Aorta (tissue), 5 donors: ENCODE results near the gene INPP5B. TPM values are rescaled to one million over a fixed set of nuclear protein-coding genes. Genes with fewer than 3 reads are reported as not detected.

ENCODE experiments used
- ATAC-seq: fragments of 200-7000 bp; cut with Tn5 transposase; one replicate; pipeline ENCODE4 v1.9.1; 2022; ENCODE audit warnings: moderate library complexity; ENCODE audit not compliant: low FRiP score
- DNase-seq, 2 donors: peaks; one replicate each; pipeline ENCODE4 v3.0.0-alpha.2; 2020
- H3K27ac ChIP-seq, 2 donors: one replicate each; pipeline ENCODE4 v1.5.1; 2013; ENCODE audit warnings: low read length in 2 of 2, mild to moderate bottlenecking in 2 of 2, moderate library complexity in 2 of 2, control low read depth in 1 of 2, inconsistent platforms in 1 of 2, low read depth in 1 of 2
- H3K27me3 ChIP-seq, 2 donors: one replicate each; pipeline ENCODE4 v1.6.1; 2013; ENCODE audit warnings: control low read depth in 1 of 2, low read length in 1 of 2, mild to moderate bottlenecking in 1 of 2, moderate library complexity in 1 of 2; ENCODE audit not compliant: insufficient read depth in 2 of 2, control insufficient read depth in 1 of 2
- H3K36me3 ChIP-seq, 2 donors: one replicate each; pipeline ENCODE4 v1.6.1; 2013; ENCODE audit warnings: control low read depth in 1 of 2, low read length in 1 of 2, mild to moderate bottlenecking in 1 of 2; ENCODE audit not compliant: insufficient read depth in 2 of 2, control insufficient read depth in 1 of 2
- H3K4me1 ChIP-seq, 2 donors: one replicate each; pipeline ENCODE4 v1.6.1; 2013; ENCODE audit warnings: low read length in 2 of 2, control low read depth in 1 of 2, mild to moderate bottlenecking in 1 of 2, moderate library complexity in 1 of 2; ENCODE audit not compliant: insufficient read depth in 2 of 2, control insufficient read depth in 1 of 2
- H3K4me3 ChIP-seq, 2 donors: one replicate each; pipeline ENCODE4 v1.5.1; 2013; ENCODE audit warnings: low read length in 2 of 2, control low read depth in 1 of 2, mild to moderate bottlenecking in 1 of 2
- H3K9me3 ChIP-seq: one replicate; pipeline ENCODE4 v1.6.1; 2013; ENCODE audit warnings: mild to moderate bottlenecking, low read length; ENCODE audit not compliant: control insufficient read depth
- WGBS, 2 donors: extraction: QIAGEN DNeasy Blood & Tissue Kit; methylation state at CpG; one replicate each; pipeline ENCODE4 v1.1.7; 2013; 5-methylcytosine and 5-hydroxymethylcytosine counted together
- intact Hi-C, 2 donors: fragments of 100-400 bp; cut with DNase I; formaldehyde crosslinking; loops; one replicate each; pipeline versions ENCODE4 v1.14.2 to v1.15.0; 2022
- polyA plus RNA-seq, 2 donors: library from polyadenylated mRNA; stranded (reverse); fragments of 200-250 nt; gene quantifications; one replicate each; pipeline ENCODE4 v1.2.3, GENCODE V29; 2013
- total RNA-seq, 2 donors: library from RNA; stranded (reverse); fragmentation: NEBNext Ultra II Directional; extraction: Animal tissue kit (Norgen Biotek cat#: 25700); gene quantifications; one replicate each; pipeline ENCODE4 v1.2.1, GENCODE V29; 2021
- donor health status: healthy with polysubstance abuse.
- donor health status: Bipolar disorder and iron deficiency.
- donor health status: DM: no; HTN: no; CAD: no.
- donor health status: DM: no; HTN: no; CAD: no.
- donor health status: DM: yes; HTN: yes; CAD: no.

The INPP5B gene
- total and polyA plus RNA-seq, 4 donors, result 6.4 to 52.2 (median 33.3) TPM

- 78 to 88% methylated on average over 4 of the region's 4 CpGs for WGBS, 2 donors
- intact Hi-C loops, result no loop called here
- DNase-seq, result peak in 1 of 2 donors; percentile 34
These were observed 5.2 kb upstream of the INPP5B start for GRCh38 chr1:37951783-37952624.

GRCh38 chr1:37951041-37951782 is 4.4 kb upstream of the INPP5B start:
- intact Hi-C loops, result no loop called here
- no peaks in the 10 kb centered on the region for H3K9me3 ChIP-seq
- DNase-seq, result peak in 1 of 2 donors; percentile 55
- H3K4me1 ChIP-seq, result no peaks in the 10 kb centered on the region
- H3K27me3 ChIP-seq, result no peaks in the 10 kb centered on the region
- no peak overlapping the region for H3K4me3 ChIP-seq
- no peak overlapping the region for H3K27ac ChIP-seq
- 84 to 87% methylated on average over 11 of the region's 11 CpGs for WGBS, 2 donors
- ATAC-seq, result no peak
- H3K36me3 ChIP-seq, result no peaks in the 10 kb centered on the region

More at GRCh38 chr1:37951783-37952624, 5.2 kb upstream of the INPP5B start:
- no peaks in the 10 kb centered on the region for H3K4me1 ChIP-seq
- H3K9me3 ChIP-seq, result no peaks in the 10 kb centered on the region
- H3K27ac ChIP-seq, result no peak overlapping the region
- H3K36me3 ChIP-seq, result no peaks in the 10 kb centered on the region
- H3K4me3 ChIP-seq, result no peak overlapping the region
- ATAC-seq, result no peak
- H3K27me3 ChIP-seq, result no peaks in the 10 kb centered on the region

DNA sequence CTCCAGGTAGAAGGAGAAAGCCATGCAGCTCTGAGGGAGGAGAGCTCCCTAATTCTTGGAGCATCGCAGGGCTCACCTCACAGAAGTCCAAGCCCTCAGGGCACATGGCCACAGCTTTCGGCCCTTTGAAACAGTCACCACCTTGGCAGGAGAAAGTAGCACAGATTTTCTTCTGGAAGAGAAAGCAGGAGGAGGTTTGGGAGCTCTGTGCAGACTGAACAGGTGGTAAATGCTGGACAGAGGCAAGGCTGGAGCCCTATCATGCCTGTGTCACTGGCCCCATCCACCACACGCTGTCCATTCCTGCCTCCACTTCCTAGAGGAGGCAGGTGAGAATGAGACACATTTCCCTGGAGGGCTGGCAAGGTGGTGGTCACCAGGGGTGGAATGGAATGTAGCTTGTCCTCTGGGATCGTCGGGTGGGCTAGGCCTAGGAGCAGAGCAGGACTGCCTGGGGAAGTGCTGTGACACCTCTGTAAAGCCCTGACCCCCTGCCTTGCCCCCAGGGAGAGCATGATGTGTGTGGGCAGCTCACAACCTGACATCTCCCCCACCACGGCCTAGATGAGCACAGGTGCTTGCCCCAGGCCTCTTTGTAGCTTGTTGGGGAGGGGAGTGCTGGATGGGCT is 2.8 kb upstream of the INPP5B start:
- Histone ChIP-seq H3K27me3 (no peaks in the 10 kb centered on the region), H3K36me3 (no peaks in the 10 kb centered on the region), H3K9me3 (no peaks in the 10 kb centered on the region), H3K4me3 (no peak overlapping the region), H3K27ac (no peak overlapping the region), H3K4me1 (no peaks in the 10 kb centered on the region)
- intact Hi-C loops, result loop anchor here in 1 of 2 donors (2.0 kb wide), 1 partner anchor 73 kb away; no protein-coding TSS in a partner anchor
- 65 to 67% methylated on average over 6 of the region's 6 CpGs for WGBS, 2 donors
- ATAC-seq (no peak), DNase-seq (peak in 1 of 2 donors; percentile 57)

DNA sequence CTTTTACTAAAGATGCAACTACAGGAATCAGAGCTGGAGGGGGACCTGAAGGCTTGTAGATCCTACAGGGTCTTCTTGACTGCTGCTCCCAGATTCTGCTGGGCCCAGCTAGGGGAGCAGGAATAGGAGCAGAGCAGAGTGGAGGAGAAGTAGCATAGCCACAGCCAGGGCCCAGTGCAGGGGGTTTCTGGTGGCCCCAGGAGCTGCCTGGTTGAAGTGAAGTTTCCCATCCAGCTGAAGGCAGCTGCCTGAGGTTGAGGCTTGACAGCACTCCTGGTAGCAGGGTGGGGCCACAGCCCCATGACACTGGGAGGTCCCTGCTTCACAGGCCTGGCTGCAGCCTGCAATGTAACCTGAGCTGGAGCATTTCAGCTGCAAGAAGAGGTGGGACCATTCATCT is 2.0 kb upstream of the INPP5B start:
- intact Hi-C loops, result loop anchor here in 1 of 2 donors (2.0 kb wide), 1 partner anchor 74 kb away; no protein-coding TSS in a partner anchor
- DNase-seq, result peak in 1 of 2 donors; percentile 63
- Histone ChIP-seq H3K27me3 (no peaks in the 10 kb centered on the region), H3K36me3 (no peaks in the 10 kb centered on the region), H3K4me1 (no peaks in the 10 kb centered on the region), H3K4me3 (no peak overlapping the region), H3K9me3 (no peaks in the 10 kb centered on the region), H3K27ac (no peak overlapping the region)
- no peak for ATAC-seq

GRCh38 chr1:37948166-37948565 is 1.3 kb upstream of the INPP5B start:
- intact Hi-C loops, result loop anchor here in 1 of 2 donors (2.0 kb wide), 1 partner anchor 75 kb away; no protein-coding TSS in a partner anchor
- Histone ChIP-seq H3K4me3 (no peak overlapping the region), H3K9me3 (no peaks in the 10 kb centered on the region), H3K36me3 (no peaks in the 10 kb centered on the region), H3K27ac (no peak overlapping the region), H3K27me3 (no peaks in the 10 kb centered on the region), H3K4me1 (no peaks in the 10 kb centered on the region)
- no peak for DNase-seq
- no peak for ATAC-seq
- WGBS, 2 donors, result 51 to 59% methylated on average over 2 of the region's 2 CpGs

GRCh38 chr1:37947364-37947763 is 511 bp upstream of the INPP5B start:
- no peaks in the 10 kb centered on the region for H3K27me3 ChIP-seq
- H3K27ac ChIP-seq, result no peak overlapping the region
- no peaks in the 10 kb centered on the region for H3K4me1 ChIP-seq
- H3K36me3 ChIP-seq, result no peaks in the 10 kb centered on the region
- intact Hi-C loops, result no loop called here
- ATAC-seq, result no peak
- no peaks in the 10 kb centered on the region for H3K9me3 ChIP-seq
- H3K4me3 ChIP-seq, result no peak overlapping the region
- WGBS, 2 donors, result 56 to 60% methylated on average over 6 of the region's 6 CpGs
- DNase-seq, result peak in 1 of 2 donors; percentile 49

- Histone ChIP-seq H3K36me3 (no peaks in the 10 kb centered on the region), H3K4me1 (no peaks in the 10 kb centered on the region), H3K9me3 (no peaks in the 10 kb centered on the region), H3K27me3 (no peaks in the 10 kb centered on the region), H3K27ac (peak overlapping the region; percentile 67 to 83), H3K4me3 (peak overlapping the region; percentile 73 to 78)
- DNase-seq, result peak; percentile 84 to 91
- ATAC-seq, result peak; percentile 91
- intact Hi-C loops, result no loop called here
- 47 to 53% methylated on average over 21 to 23 of the region's 23 CpGs for WGBS, 2 donors
These were observed 830 bp downstream of the INPP5B start for GRCh38 chr1:37945743-37946702.

DNA sequence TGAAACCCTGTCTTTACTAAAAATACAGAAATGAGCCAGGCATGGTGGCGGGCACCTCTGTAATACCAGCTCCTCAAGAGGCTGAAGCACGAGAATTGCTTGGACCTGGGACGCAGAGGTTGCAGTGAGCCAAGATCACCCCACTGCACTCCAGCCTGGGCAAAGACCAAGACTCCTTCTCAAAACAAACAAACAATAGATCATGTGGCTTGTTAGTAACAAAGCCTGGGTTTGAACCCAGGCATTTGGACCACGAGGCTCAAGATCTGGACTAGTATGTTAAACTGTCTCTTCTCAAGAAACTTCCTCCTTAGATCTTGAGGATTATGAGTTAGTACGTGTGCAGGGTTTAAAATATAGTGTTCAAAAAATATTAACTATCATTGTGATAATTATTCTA is 1.6 kb downstream of the INPP5B start:
- no peak overlapping the region for H3K4me3 ChIP-seq
- intact Hi-C loops, result no loop called here
- DNase-seq (no peak), ATAC-seq (no peak)
- no peaks in the 10 kb centered on the region for H3K4me1 ChIP-seq
- 35 to 54% methylated on average over 5 of the region's 5 CpGs for WGBS, 2 donors
- peaks cover 0 to 5% of the 10 kb centered on the region in 2 donors for H3K36me3 ChIP-seq
- H3K27ac ChIP-seq, result no peak overlapping the region
- H3K9me3 ChIP-seq, result no peaks in the 10 kb centered on the region
- no peaks in the 10 kb centered on the region for H3K27me3 ChIP-seq
